Neural cell (in vitro differentiated cells): ENCODE results near the gene USP46.

ENCODE experiments used
- CTCF ChIP-seq: fragments of 450-650 bp; IDR thresholded peaks from 2 replicates; pipeline ENCODE4 v1.5.1; 2014; ENCODE audit warnings: antibody characterized with exemption, mild to moderate bottlenecking, moderate library complexity; ENCODE audit not compliant: poor library complexity, severe bottlenecking
- TAF1 ChIP-seq: IDR thresholded peaks from 2 replicates; pipeline ENCODE4 v1.6.1; 2012; ENCODE audit warnings: low read depth

- TF ChIP-seq CTCF = no peak
- TF ChIP-seq TAF1 = no peak
These were observed 85.1 kb downstream of the USP46 start for GRCh38 chr4:52574036-52574435.
